ENCODE data around the gene TSPAN11.

Gene TSPAN11

DNA sequence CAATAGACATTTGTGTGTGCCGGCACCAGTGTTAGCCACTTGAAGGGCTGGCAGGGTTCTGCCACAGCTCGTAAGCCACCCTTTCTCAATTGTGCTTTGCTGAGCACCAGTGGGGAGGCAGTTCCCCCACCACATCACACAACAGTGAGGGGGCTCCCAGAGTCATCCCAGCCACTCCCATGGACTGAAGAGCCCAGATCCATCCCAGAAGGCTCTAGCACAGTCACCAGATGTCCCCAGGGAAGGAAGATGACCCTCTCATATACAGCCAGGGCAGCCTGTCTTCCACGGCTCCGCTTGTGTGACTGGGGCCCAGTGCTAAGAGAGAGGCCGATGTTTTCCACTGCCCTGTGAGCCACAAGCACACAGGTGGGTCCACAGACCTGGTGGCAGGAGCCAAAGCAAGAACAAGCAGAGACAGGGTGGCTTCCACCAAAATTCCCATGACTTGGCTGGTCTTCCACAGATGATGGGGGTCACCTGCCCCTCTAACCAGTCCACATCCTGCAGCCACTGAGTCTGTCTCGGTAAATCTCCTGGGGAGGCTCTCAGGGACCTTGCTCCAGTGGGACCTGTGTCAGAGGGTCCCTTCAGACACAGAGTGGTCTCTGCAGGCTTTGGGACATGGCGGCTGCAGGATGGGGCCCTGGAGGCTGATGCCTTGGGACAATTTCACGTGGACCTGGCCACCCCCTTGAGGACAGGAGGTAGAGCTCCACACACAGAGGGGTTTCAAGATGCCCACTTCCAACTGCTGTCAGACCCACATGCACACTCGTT, 75.2 kb downstream of the TSPAN11 start:
- no peaks in the 10 kb centered on the region for H3K36me3 ChIP-seq (ENCODE audit: control insufficient read depth in 4 of 4, insufficient read depth in 4 of 4, low read length in 3 of 4)
- 96% methylated on average over 9 of the region's 9 CpGs for WGBS (ENCODE audit: insufficient coverage)
- no peaks in the 10 kb centered on the region for H3K4me1 ChIP-seq (ENCODE audit: control extremely low read depth in 1 of 4, control insufficient read depth in 4 of 4, insufficient read depth in 4 of 4, low read length in 3 of 4)
- CTCF ChIA-PET, result no interaction called here
- H3K27ac ChIP-seq (ENCODE audit: insufficient read depth in 1 of 2, low read depth in 1 of 2, low read length in 2 of 2, poor library complexity in 1 of 2, severe bottlenecking in 2 of 2), result no peak overlapping the region
- POLR2A ChIA-PET, result no interaction called here
- no peaks in the 10 kb centered on the region for H3K9me3 ChIP-seq (ENCODE audit: control extremely low read depth in 1 of 5, control insufficient read depth in 4 of 5, insufficient read depth in 2 of 5, low read depth in 1 of 5, low read length in 4 of 5)
- peaks cover 0 to 8% (median 0%) of the 10 kb centered on the region in 5 experiments for H3K27me3 ChIP-seq (replicated peaks in 2 of 5; ENCODE audit: control insufficient read depth in 4 of 5, insufficient read depth in 5 of 5, low read length in 4 of 5)
- DNase-seq, result no peak
- H3K4me3 ChIP-seq (ENCODE audit: control insufficient read depth in 1 of 7, extremely low read depth in 1 of 7, insufficient read depth in 4 of 7, low read depth in 2 of 7, low read length in 6 of 7), result no peak overlapping the region

DNA sequence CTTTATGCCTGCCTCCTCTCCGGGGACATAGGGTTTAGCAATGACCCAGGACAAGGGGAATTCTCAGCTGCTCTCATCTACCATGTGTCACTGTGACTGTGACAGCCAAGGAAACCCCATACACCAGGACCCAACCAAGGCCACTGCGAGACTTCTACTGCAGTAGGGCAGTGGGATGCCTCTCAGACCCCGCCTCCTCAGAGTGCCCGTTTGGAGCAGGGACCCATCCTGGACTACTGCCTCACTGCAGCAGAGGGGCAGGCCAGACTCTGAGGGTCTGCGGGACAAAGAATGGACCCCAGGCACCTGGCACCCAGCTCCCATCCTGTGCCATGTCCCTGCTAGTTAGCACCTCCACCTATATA, 75.8 kb downstream of the TSPAN11 start:
- POLR2A ChIA-PET, result no interaction called here
- WGBS (ENCODE audit: insufficient coverage), result 93% methylated on average over 5 of the region's 5 CpGs
- Histone ChIP-seq H3K27me3 (replicated peaks in 2 of 5; ENCODE audit: control insufficient read depth in 4 of 5, insufficient read depth in 5 of 5, low read length in 4 of 5) (peaks cover 0 to 8% (median 0%) of the 10 kb centered on the region in 5 experiments), H3K27ac (ENCODE audit: insufficient read depth in 1 of 2, low read depth in 1 of 2, low read length in 2 of 2, poor library complexity in 1 of 2, severe bottlenecking in 2 of 2) (no peak overlapping the region), H3K4me1 (ENCODE audit: control extremely low read depth in 1 of 4, control insufficient read depth in 4 of 4, insufficient read depth in 4 of 4, low read length in 3 of 4) (no peaks in the 10 kb centered on the region), H3K4me3 (ENCODE audit: control insufficient read depth in 1 of 7, extremely low read depth in 1 of 7, insufficient read depth in 4 of 7, low read depth in 2 of 7, low read length in 6 of 7) (no peak overlapping the region), H3K9me3 (ENCODE audit: control extremely low read depth in 1 of 5, control insufficient read depth in 4 of 5, insufficient read depth in 2 of 5, low read depth in 1 of 5, low read length in 4 of 5) (no peaks in the 10 kb centered on the region), H3K36me3 (ENCODE audit: control insufficient read depth in 4 of 4, insufficient read depth in 4 of 4, low read length in 3 of 4) (no peaks in the 10 kb centered on the region)
- no peak for DNase-seq
- CTCF ChIA-PET, result no interaction called here

DNA sequence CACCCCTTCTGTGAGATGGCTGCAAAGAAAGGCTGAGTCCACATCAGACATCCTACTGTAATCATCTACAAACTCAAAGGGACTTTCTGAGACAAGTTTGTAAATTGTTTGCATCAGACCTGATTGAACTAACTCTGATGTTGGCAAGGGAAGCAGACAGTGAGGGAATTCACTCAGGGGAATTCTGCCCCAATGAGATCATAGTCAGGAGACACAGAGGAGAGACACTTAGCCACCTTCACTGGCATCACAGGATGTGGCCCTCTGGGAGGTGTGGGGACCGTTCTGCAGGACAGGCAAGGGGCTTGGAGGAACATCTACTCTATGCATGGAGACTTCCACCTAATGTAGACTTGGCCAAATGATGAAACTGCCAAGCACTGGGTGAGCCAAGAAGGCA, 76.5 kb downstream of the TSPAN11 start:
- Histone ChIP-seq H3K4me1 (ENCODE audit: control extremely low read depth in 1 of 4, control insufficient read depth in 4 of 4, insufficient read depth in 4 of 4, low read length in 3 of 4) (no peaks in the 10 kb centered on the region), H3K4me3 (ENCODE audit: control insufficient read depth in 1 of 7, extremely low read depth in 1 of 7, insufficient read depth in 4 of 7, low read depth in 2 of 7, low read length in 6 of 7) (no peak overlapping the region), H3K27ac (ENCODE audit: insufficient read depth in 1 of 2, low read depth in 1 of 2, low read length in 2 of 2, poor library complexity in 1 of 2, severe bottlenecking in 2 of 2) (no peak overlapping the region), H3K27me3 (replicated peaks in 2 of 5; ENCODE audit: control insufficient read depth in 4 of 5, insufficient read depth in 5 of 5, low read length in 4 of 5) (peaks cover 0 to 8% (median 0%) of the 10 kb centered on the region in 5 experiments), H3K36me3 (ENCODE audit: control insufficient read depth in 4 of 4, insufficient read depth in 4 of 4, low read length in 3 of 4) (no peaks in the 10 kb centered on the region), H3K9me3 (ENCODE audit: control extremely low read depth in 1 of 5, control insufficient read depth in 4 of 5, insufficient read depth in 2 of 5, low read depth in 1 of 5, low read length in 4 of 5) (no peaks in the 10 kb centered on the region)
- ChIA-PET POLR2A (no interaction called here), CTCF (no interaction called here)
- WGBS (ENCODE audit: insufficient coverage), result 100% methylated on average over 1 of the region's 1 CpG
- no peak for DNase-seq

DNA sequence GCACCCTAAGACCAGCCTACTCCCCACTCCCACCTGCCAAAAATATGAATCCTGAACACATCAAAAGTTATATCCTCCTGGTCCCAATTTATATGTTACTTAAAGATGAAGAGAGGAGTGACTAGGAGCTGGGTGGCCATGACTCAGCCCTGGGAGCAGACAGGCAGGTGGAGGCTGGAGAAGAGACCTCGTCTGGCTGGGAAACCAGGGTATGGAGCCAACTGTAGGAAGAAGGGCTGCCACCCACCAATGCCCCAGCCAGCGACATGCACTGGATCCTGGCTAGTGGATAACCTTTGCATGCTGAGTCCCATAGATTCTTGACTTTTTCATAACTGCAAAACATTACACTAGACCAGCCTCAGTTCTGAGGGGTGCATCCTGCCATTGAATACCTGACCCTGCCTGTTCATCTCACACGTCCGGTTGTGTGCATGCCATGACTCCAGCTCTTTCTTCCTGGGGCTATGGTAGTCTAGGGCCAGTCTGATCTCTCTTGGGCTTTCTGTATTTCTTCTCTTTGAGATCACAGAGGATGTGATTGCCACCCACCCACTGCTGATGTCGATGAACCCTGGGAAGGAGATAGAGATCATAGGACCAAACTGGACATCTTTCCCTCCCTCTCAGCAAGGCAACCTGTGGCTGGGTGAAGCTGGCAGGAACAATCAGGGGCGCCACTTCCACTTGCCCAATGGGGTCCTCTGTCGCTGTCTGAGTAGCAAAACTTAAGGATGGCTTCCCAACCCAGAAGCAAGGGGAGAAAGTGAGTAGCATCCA, 77.5 kb downstream of the TSPAN11 start:
- Histone ChIP-seq H3K9me3 (ENCODE audit: control extremely low read depth in 1 of 5, control insufficient read depth in 4 of 5, insufficient read depth in 2 of 5, low read depth in 1 of 5, low read length in 4 of 5) (no peaks in the 10 kb centered on the region), H3K36me3 (ENCODE audit: control insufficient read depth in 4 of 4, insufficient read depth in 4 of 4, low read length in 3 of 4) (no peaks in the 10 kb centered on the region), H3K27ac (ENCODE audit: insufficient read depth in 1 of 2, low read depth in 1 of 2, low read length in 2 of 2, poor library complexity in 1 of 2, severe bottlenecking in 2 of 2) (no peak overlapping the region), H3K4me1 (ENCODE audit: control extremely low read depth in 1 of 4, control insufficient read depth in 4 of 4, insufficient read depth in 4 of 4, low read length in 3 of 4) (no peaks in the 10 kb centered on the region), H3K27me3 (replicated peaks in 2 of 5; ENCODE audit: control insufficient read depth in 4 of 5, insufficient read depth in 5 of 5, low read length in 4 of 5) (peaks cover 0 to 8% (median 0%) of the 10 kb centered on the region in 5 experiments), H3K4me3 (ENCODE audit: control insufficient read depth in 1 of 7, extremely low read depth in 1 of 7, insufficient read depth in 4 of 7, low read depth in 2 of 7, low read length in 6 of 7) (no peak overlapping the region)
- DNase-seq, result no peak
- ChIA-PET POLR2A (no interaction called here), CTCF (no interaction called here)
- WGBS (ENCODE audit: insufficient coverage), result 93% methylated on average over 4 of the region's 7 CpGs

DNA sequence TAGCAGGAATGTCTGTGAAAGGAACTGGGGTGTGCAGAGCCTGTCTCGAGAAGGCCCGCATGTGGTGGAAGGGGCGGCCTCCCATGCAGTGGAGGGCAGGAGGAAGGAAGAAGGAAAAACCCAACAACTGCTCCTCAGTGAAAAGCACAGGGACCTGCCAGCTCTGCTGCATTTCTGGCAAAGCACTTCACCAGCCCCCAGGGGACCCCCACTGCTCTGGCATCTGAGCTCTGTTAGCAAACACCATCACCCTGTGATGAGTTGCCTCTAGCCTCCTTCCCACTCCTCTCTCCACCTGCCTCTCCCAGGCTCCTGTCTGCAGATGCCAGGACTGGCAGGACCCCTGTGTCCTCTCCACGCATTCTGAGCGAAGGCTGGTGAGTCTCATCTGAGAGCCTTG, 78.1 kb downstream of the TSPAN11 start:
- Histone ChIP-seq H3K4me3 (ENCODE audit: control insufficient read depth in 1 of 7, extremely low read depth in 1 of 7, insufficient read depth in 4 of 7, low read depth in 2 of 7, low read length in 6 of 7) (no peak overlapping the region), H3K36me3 (ENCODE audit: control insufficient read depth in 4 of 4, insufficient read depth in 4 of 4, low read length in 3 of 4) (no peaks in the 10 kb centered on the region), H3K27me3 (replicated peaks in 2 of 5; ENCODE audit: control insufficient read depth in 4 of 5, insufficient read depth in 5 of 5, low read length in 4 of 5) (peaks cover 0 to 8% (median 0%) of the 10 kb centered on the region in 5 experiments), H3K4me1 (ENCODE audit: control extremely low read depth in 1 of 4, control insufficient read depth in 4 of 4, insufficient read depth in 4 of 4, low read length in 3 of 4) (no peaks in the 10 kb centered on the region), H3K9me3 (ENCODE audit: control extremely low read depth in 1 of 5, control insufficient read depth in 4 of 5, insufficient read depth in 2 of 5, low read depth in 1 of 5, low read length in 4 of 5) (no peaks in the 10 kb centered on the region), H3K27ac (ENCODE audit: insufficient read depth in 1 of 2, low read depth in 1 of 2, low read length in 2 of 2, poor library complexity in 1 of 2, severe bottlenecking in 2 of 2) (no peak overlapping the region)
- ChIA-PET POLR2A (no interaction called here), CTCF (no interaction called here)
- DNase-seq, result no peak
- WGBS (ENCODE audit: insufficient coverage), result 100% methylated on average over 3 of the region's 5 CpGs

DNA sequence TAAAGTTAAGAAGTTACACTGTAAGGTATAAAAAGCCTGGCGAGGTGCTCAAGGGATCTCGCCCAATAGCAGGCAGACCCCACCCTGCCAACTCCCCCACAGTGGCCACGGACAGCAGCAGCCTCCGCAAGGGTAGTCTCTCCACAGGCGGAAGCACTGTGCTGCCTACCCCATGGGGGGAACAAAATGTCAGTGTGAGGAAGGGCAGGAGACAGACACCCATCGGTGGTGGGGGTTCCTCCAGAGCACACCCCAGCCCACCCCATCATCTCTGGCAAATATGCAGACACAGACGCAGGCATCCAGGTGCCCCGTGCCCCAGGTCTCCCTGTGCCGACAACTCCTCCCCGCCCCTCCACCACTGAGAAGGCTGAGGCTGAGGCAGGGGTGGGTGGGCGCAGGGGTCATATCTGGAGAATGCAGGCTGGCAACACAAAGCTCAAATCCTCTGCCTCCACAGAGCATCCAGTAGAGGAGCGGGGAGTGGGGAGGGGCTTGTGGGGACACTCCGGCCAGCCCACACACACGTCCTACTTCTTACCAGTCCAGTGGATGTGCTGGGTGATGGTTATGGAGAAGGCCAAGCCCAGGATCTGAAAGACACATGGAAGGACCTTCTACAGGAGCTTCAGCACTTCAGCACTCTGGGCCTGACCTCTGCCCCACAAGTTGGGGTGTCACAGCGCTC, 78.9 kb downstream of the TSPAN11 start:
- whole genome bisulfite sequencing (ENCODE audit: insufficient coverage), result 90% methylated on average over 7 of the region's 15 CpGs
- ChIA-PET POLR2A (no interaction called here), CTCF (no interaction called here)
- Histone ChIP-seq H3K9me3 (ENCODE audit: control extremely low read depth in 1 of 5, control insufficient read depth in 4 of 5, insufficient read depth in 2 of 5, low read depth in 1 of 5, low read length in 4 of 5) (no peaks in the 10 kb centered on the region), H3K36me3 (ENCODE audit: control insufficient read depth in 4 of 4, insufficient read depth in 4 of 4, low read length in 3 of 4) (no peaks in the 10 kb centered on the region), H3K27ac (ENCODE audit: insufficient read depth in 1 of 2, low read depth in 1 of 2, low read length in 2 of 2, poor library complexity in 1 of 2, severe bottlenecking in 2 of 2) (no peak overlapping the region), H3K4me1 (ENCODE audit: control extremely low read depth in 1 of 4, control insufficient read depth in 4 of 4, insufficient read depth in 4 of 4, low read length in 3 of 4) (no peaks in the 10 kb centered on the region), H3K4me3 (ENCODE audit: control insufficient read depth in 1 of 7, extremely low read depth in 1 of 7, insufficient read depth in 4 of 7, low read depth in 2 of 7, low read length in 6 of 7) (no peak overlapping the region), H3K27me3 (replicated peaks in 2 of 5; ENCODE audit: control insufficient read depth in 4 of 5, insufficient read depth in 5 of 5, low read length in 4 of 5) (peaks cover 0 to 8% (median 0%) of the 10 kb centered on the region in 5 experiments)
- DNase-seq, result no peak

DNA sequence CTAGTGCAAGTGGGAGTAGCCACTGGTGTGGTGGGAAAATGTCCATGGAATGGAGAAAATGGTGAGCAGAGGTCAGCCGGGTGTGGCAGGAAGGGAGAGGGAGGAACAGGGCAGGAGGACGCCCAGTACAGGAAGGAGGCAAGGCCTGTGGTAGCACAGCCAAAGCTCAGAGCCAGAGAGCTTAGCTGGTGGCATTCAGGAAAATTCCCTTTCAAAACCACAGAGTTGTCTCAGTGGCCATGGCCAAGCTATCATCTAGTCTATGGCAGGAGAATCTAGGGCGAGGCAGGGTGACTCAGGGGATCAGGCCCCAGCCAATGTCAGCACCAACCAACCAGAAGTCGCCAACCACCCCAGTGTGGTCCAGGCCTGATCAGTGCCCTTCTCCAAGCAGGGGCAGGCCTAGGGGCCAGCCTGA, 79.4 kb downstream of the TSPAN11 start:
- 94% methylated on average over 3 of the region's 4 CpGs for WGBS (ENCODE audit: insufficient coverage)
- H3K27me3 ChIP-seq (replicated peaks in 2 of 5; ENCODE audit: control insufficient read depth in 4 of 5, insufficient read depth in 5 of 5, low read length in 4 of 5), result peaks cover 0 to 8% (median 0%) of the 10 kb centered on the region in 5 experiments
- DNase-seq, result no peak
- no peaks in the 10 kb centered on the region for H3K4me1 ChIP-seq (ENCODE audit: control extremely low read depth in 1 of 4, control insufficient read depth in 4 of 4, insufficient read depth in 4 of 4, low read length in 3 of 4)
- H3K36me3 ChIP-seq (ENCODE audit: control insufficient read depth in 4 of 4, insufficient read depth in 4 of 4, low read length in 3 of 4), result no peaks in the 10 kb centered on the region
- ChIA-PET CTCF (no interaction called here), POLR2A (no interaction called here)
- H3K4me3 ChIP-seq (ENCODE audit: control insufficient read depth in 1 of 7, extremely low read depth in 1 of 7, insufficient read depth in 4 of 7, low read depth in 2 of 7, low read length in 6 of 7), result no peak overlapping the region
- H3K27ac ChIP-seq (ENCODE audit: insufficient read depth in 1 of 2, low read depth in 1 of 2, low read length in 2 of 2, poor library complexity in 1 of 2, severe bottlenecking in 2 of 2), result no peak overlapping the region
- H3K9me3 ChIP-seq (ENCODE audit: control extremely low read depth in 1 of 5, control insufficient read depth in 4 of 5, insufficient read depth in 2 of 5, low read depth in 1 of 5, low read length in 4 of 5), result no peaks in the 10 kb centered on the region
